ENCODE data around the gene OSR1.

Gene OSR1

GRCh38 chr2:19347619-19348562, 10.5 kb downstream of the OSR1 start:
- TF ChIP-seq ZFX (IDR thresholded peaks at IDR 0.05) (peak; percentile 77; the same call in 1 of the 2 replicates), CTCF (conservative IDR thresholded peaks at IDR 0.05) (no peak)
- H3K27ac ChIP-seq, result peak overlapping the region; percentile 87

GRCh38 chr2:19346983-19347618, 11.3 kb downstream of the OSR1 start:
- TF ChIP-seq CTCF (conservative IDR thresholded peaks at IDR 0.05) (no peak), ZFX (IDR thresholded peaks at IDR 0.05) (no peak)
- H3K27ac ChIP-seq, result peak overlapping the region; percentile 87

GRCh38 chr2:19337742-19338141, 20.7 kb downstream of the OSR1 start:
- H3K27ac ChIP-seq, result no peak overlapping the region
- no peak for TF ChIP-seq CTCF (conservative IDR thresholded peaks at IDR 0.05)
- TF ChIP-seq ZFX (IDR thresholded peaks at IDR 0.05), result no peak

GRCh38 chr2:19337202-19337601, 21.2 kb downstream of the OSR1 start:
- no peak overlapping the region for H3K27ac ChIP-seq
- TF ChIP-seq ZFX (IDR thresholded peaks at IDR 0.05), result no peak
- no peak for TF ChIP-seq CTCF (conservative IDR thresholded peaks at IDR 0.05)

- no peak for TF ChIP-seq ZFX (IDR thresholded peaks at IDR 0.05)
- no peak for TF ChIP-seq CTCF (conservative IDR thresholded peaks at IDR 0.05)
- H3K27ac ChIP-seq, result no peak overlapping the region
Observed at GRCh38 chr2:19336781-19337180, 21.6 kb downstream of the OSR1 start.

- H3K27ac ChIP-seq, result no peak overlapping the region
- no peak for TF ChIP-seq ZFX (IDR thresholded peaks at IDR 0.05)
- TF ChIP-seq CTCF (conservative IDR thresholded peaks at IDR 0.05), result no peak
Observed at GRCh38 chr2:19332503-19332902, 25.9 kb downstream of the OSR1 start.

- TF ChIP-seq CTCF (conservative IDR thresholded peaks at IDR 0.05) (no peak), ZFX (IDR thresholded peaks at IDR 0.05) (no peak)
Observed at GRCh38 chr2:19331450-19331849, 27.0 kb downstream of the OSR1 start.

More at GRCh38 chr2:19331450-19331849, 27.0 kb downstream of the OSR1 start:
- H3K27ac ChIP-seq, result no peak overlapping the region

Data from C4-2B (cell line).